Posterior vena cava (tissue), 2 donors: ENCODE results near the gene PDHA1. TPM values are rescaled to one million over a fixed set of nuclear protein-coding genes. Genes with fewer than 3 reads are reported as not detected.
A peak's percentile ranks its signal among the peaks of the same experiment; 100 is the strongest.

ENCODE experiments used
- DNase-seq: peaks from one replicate; pipeline ENCODE4 v3.0.0-alpha.2; 2020; ENCODE audit warnings: low spot score
- intact Hi-C, 2 donors: fragments of 100-400 bp; cut with DNase I; formaldehyde crosslinking; loops; one replicate each; pipeline versions ENCODE4 v1.14.1 to v1.14.2; 2022 to 2023
- long read RNA-seq, 2 donors: library from polyadenylated mRNA; unstranded; transcript quantifications; one replicate each; pipeline ENCODE4 v2.0.0, GENCODE V29; 2020 to 2021
- total RNA-seq, 2 donors: library from RNA; stranded (reverse); fragmentation: NEBNext Ultra II Directional; extraction: Animal tissue kit (Norgen Biotek cat#: 25700); gene quantifications; one replicate each; pipeline ENCODE4 v1.2.1, GENCODE V29; 2021
- donor health status: DM: yes; HTN: yes; CAD: no.
- donor health status: DM: yes; HTN: yes; CAD: no.

PDHA1 gene
- total RNA-seq = 10 to 100 TPM; 94.3 to 95.1 TPM
- long read RNA-seq, donor 1, transcript PDHA1-206 (11 exons, 3,310 nt) = major isoform, 24 of 31 reads
- long read RNA-seq, donor 1, partial matches to known transcripts = 2 of 31 reads
- long read RNA-seq, donor 1, other reads (novel, unspliced or antisense) = 4 of 31 reads
- long read RNA-seq, donor 2, transcript PDHA1-206 (11 exons, 3,310 nt) = major isoform, 247 of 269 reads
- long read RNA-seq, donor 2, partial matches to known transcripts = 3 of 269 reads
- long read RNA-seq, donor 2, other reads (novel, unspliced or antisense) = 7 of 269 reads

DNA sequence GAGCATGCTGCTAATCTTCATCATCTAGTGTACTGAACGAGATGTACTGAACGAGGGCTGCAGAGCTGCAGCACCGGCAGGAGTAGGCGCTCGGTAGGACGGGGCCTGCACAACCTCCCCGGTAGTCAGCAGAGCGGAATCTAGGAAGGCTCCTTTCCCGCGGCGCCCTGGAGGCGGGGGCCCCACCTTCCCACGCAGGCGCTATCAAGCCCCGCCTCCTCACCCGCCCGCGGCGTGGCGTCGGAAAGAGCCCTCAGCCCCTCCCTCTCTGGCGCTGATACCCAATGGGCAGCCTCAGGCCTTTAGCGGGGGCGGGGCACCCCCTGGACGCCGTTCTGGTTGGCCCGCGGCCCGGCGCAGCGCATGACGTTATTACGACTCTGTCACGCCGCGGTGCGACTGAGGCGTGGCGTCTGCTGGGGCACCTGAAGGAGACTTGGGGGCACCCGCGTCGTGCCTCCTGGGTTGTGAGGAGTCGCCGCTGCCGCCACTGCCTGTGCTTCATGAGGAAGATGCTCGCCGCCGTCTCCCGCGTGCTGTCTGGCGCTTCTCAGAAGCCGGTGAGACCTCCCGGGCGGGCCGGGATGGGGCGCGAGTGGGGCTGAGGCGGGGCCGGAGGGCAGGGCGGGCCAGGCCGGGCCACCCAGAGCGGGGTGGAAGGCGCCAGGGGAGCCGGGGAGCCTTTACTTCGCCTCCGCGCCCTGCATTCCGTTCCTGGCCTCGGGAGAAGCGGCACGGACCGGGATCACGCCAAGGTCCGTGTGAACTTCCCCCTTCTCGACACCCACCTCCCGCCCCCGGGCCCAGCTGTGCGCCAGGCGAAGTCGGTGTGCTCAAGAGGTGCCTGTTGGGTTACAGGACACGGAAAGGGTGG is at the start of gene PDHA1:
Gene PDHA1 (plus strand): TSS at position 393 of the 874 bp plus-strand sequence. CDS start 111 bp downstream, at position 504.
- intact Hi-C loops = no loop called here
- peak; percentile 98 for DNase-seq

DNA sequence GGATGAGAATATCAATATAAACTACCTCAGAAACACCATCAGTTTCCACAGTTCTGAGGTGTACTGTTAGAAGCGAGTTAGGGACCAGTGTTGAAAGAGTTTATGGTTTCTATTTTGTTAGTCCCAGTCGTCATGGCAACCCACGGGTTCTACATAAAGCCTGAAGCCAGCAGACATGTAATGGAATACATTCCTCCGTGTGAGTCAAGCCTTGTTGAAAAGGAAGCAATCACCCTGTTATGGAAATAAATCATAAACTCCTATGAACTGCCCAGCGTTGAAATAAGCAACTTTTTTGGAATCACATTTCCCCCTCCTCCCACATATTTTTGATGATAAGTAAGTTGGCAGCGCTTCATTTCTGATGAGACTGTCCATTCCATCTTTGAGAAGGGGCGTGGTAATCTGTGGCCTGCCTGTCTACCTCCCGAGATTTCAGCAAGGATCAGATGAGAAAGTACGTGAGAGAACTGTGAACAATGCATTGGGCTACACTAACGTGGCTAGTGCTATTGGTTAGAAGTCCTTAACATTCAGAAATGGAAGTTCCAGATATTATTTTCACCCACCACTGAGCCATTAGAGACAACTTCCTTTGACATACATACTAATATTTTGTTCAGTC is 40.4 kb upstream of the PDHA1 start:
- no peak for DNase-seq
- intact Hi-C loops = no loop called here

DNA sequence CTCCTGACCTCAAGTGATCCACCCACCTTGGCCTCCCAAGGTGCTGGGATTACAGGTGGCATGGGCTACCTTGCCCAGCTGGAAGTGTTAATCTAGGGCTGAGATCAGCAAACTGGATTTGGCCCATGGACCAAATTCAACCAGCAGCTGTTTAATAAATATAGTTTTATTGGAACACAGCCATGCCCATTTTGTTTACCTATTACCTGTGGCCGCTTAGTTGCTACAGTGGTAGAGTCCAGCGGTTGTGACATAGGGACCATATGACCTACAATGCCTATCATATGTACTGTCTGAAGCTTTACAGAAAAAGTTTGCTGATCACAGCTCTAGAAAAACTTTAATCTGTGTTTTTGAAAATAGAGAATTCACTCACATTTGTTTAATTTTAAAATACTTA is 17.2 kb upstream of the PDHA1 start:
- DNase-seq = no peak
- intact Hi-C loops = no loop called here

DNA sequence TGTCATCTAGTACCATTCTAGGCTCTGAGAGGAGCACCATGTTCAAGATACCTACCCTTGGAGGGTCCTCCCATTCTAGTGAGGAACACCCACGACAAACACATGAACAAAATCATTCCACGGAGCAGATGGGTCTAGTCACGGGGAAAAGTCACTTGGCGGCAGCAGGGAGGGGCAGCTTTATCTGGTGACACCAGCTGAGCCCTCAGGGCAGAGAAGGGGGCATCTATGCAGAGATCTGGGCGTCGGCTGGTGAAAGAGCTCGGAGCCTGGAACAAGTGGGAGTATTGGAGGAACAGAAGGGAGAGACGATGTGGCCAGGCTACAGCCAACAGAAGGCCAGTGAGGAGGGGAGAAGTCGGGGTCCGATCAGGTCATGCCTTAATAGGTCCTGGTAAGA is 11.9 kb upstream of the PDHA1 start:
- intact Hi-C loops = loop anchor here (2.0 to 10.0 kb wide), 3 partner anchors 55 to 937 kb away; no protein-coding TSS in a partner anchor
- DNase-seq = no peak

DNA sequence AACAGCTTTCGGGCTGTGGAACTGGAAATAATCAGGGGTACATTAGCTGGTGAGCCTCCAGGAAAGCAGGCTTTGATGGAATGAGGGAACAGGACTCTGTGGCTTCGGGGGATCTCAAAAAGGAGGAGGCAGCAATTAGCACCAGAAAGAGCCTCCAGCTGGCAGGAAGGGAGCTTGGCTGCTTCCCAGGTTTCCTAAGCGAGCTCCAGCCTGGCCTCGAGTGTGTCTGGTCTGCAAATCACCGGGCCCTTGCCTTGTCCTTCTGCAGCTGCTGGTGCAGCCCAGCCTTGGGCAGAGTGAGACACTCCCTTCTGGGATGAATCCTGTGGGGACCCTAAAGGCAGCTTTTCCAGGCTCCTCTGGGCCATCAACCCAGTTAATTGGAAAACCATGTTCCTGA is 10.7 kb upstream of the PDHA1 start:
- DNase-seq = no peak
- intact Hi-C loops = loop anchor here (2.0 to 10.0 kb wide), 3 partner anchors 54 to 938 kb away; no protein-coding TSS in a partner anchor

DNA sequence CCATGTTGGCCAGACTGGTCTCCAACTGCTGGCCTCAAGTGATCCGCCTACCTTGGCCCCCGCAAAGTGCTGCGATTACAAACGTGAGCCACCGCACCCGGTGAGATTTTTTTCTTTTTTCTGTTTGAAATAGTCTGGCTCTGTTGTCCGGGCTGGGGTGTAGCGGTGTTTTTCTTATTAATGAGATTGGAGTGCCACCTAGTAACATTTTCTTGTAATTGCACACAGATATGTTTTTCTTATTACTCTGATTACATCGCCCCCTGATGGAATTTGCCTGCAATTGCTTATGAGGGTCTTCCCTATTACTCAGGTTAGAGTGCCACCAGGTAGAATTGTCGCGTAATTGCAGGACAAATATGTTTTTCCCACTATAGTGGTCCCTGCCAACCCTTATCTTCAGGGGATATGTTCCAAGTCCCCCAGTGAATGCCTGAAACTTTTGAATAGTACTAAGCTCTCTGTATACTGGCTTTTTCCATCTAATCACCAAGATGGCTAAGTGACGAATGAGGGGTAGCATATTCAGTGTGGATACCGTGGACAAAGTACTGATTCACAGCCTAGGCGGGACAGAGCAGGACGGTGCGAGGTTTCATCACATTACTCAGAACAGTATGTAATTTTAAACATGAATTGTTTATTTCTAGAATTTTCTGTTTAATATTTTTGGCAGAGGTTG is 8.6 kb upstream of the PDHA1 start:
- DNase-seq = no peak
- intact Hi-C loops = loop anchor here (10.0 kb wide), 2 partner anchors 930 to 940 kb away; no protein-coding TSS in a partner anchor

DNA sequence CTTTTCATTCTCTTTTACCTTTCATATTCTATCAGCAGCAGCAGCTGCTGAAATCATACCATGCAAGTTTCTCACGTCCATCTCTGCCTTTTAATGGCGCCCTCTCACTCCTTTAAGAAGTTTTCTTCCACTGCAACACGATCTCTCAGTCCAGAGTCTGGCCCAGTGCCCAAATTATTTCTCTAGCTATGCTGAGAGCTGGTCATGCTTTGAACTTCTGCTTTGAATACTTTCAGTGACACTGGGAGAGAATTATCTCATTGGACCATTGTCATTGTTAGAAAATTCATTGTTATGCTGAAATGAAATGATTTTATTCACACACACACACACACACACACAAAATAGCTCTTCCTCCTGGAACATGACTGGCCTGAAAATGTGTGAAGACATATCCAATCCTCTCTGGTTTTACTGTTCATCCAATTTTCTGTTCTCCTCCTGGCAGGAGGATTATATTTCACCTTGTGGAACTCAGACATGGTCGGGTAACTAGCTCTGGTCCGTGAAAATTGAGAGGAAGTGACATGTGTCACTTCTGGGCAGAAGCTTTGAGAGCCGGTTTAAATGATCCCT is 1.3 kb upstream of the PDHA1 start:
- no peak for DNase-seq
- intact Hi-C loops = no loop called here

DNA sequence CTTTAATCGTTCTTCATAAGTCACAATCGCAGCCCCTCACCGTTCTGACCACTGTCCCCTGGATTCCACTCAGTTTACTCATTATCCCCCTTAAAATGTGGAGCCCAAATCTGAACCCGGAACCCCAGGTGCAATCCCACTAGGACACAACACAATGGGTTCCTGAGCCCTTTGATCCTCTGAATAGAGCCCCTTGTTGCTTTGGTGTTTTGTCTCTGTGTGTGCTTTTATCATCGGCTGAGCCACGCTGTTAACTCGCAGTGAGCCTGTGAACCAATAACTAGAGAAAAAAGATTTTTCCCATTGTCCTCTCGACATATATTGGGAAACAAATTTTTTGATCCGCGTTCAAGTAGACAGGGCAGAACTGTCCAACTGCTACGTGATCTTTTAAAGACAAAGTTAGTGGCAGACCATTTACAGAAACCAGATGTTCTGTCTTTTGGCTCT is 617 bp upstream of the PDHA1 start:
- DNase-seq = no peak
- intact Hi-C loops = no loop called here

DNA sequence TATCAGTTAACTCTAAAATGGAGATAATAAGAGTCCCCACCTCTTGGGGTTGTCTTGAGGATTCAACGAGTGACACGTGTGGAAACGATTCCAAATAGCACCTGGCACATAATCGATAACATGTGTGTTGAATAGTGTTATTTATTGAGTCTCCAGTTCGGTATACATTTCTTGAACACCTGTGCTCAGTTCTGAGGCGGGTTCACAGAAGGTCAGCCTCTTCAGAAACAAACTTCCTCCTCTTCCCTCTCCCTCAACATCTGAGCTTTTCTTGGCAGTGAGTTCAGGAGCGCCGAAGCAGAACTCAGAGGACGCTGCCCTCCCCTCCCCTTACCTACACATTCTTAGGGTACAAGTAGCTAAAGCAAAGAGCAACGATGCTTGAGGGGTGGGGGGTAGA is 934 bp downstream of the PDHA1 start:
- no peak for DNase-seq
- intact Hi-C loops = no loop called here

DNA sequence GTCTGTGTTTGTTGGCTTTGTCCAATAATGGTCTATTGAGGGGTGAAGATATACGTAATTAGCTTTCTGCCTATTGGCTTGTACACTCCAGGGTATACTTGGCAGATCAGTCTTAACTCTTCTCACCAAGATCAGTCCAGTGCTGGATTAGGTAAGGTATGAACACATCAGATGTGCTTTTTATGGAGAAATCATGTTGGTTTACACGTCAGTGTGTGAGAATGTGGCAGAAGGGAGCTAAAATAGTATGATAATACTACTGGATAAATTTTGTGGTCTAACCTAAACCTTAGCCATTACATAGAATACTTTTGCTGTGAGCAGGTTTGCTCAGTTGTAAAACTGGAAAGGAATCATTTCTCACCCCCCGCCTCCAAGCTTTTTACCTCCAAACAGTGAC is 4.2 kb downstream of the PDHA1 start:
- DNase-seq = no peak
- intact Hi-C loops = no loop called here

DNA sequence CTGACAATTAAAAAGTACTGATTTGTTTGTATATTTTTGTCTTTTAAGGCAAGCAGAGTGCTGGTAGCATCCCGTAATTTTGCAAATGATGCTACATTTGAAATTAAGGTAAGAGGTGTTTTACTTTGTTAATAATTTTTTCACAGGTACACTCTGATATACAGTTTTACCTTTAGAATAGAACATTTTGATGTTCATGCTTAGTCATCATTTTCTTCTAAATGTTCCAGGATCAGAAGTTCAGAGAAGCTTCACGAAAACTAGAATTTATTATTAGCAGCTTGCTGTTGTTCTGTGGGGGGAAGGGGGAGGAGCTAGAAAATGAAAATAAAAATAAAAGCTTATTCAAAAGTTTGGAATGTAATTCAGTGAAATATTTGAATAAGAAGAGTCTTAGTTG is 5.5 kb downstream of the PDHA1 start:
- intact Hi-C loops = no loop called here
- DNase-seq = no peak

DNA sequence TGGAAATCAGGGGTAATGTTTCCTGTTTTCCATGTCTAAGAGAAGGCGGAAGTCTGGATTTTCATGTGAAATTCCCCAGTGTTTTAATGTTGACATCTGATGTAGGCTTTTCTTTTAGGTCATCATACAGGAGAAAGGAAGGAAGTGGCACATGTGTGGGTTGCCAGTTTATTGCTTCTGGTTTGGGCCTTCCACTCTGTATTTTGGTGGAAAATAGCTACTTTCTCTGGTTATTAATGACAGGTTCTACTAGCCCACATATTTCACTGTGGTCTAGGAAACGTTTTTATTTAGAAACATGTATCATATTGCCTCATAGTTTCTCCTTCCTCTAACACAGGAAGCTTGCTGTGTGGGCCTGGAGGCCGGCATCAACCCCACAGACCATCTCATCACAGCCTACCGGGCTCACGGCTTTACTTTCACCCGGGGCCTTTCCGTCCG is 7.2 kb downstream of the PDHA1 start:
- no peak for DNase-seq
- intact Hi-C loops = no loop called here

DNA sequence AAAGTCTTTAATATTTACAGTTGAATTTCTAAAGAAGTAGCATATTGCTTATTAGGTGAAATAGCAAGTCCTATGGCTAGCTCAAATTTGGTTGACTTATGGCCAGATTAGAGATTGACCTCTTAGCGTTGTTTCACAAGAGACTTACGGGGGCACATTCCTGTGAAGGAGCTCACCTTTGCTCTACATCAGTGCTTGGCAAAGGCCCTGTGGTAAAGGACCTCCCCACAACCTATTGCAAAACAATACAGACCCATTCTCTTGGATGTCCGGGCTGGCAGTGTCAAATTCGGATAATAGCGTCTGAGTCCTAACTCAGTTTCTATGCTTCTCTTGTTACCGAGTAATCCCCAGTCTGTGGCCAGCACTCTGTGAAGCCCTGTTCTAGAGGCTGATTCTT is 10.9 kb downstream of the PDHA1 start:
- intact Hi-C loops = no loop called here
- no peak for DNase-seq

DNA sequence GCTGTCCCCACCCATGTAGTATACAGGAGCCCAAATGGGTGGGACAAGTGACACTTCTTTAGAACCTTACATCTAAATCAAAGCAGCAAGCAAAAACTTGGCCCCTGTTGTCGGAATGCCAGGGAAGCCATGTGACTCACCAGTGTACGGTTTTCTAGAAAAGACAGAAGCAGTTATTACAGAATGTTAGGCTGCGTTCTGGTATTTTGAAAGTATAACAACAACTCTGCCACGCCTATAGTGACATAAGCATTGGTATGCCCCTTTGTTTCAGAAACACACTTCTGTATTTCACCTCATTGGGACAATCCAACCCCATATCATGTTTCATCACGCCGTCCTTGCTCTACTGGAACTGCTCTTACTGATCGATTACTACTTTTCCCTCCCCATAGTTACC is 14.8 kb downstream of the PDHA1 start:
- intact Hi-C loops = no loop called here
- no peak for DNase-seq

DNA sequence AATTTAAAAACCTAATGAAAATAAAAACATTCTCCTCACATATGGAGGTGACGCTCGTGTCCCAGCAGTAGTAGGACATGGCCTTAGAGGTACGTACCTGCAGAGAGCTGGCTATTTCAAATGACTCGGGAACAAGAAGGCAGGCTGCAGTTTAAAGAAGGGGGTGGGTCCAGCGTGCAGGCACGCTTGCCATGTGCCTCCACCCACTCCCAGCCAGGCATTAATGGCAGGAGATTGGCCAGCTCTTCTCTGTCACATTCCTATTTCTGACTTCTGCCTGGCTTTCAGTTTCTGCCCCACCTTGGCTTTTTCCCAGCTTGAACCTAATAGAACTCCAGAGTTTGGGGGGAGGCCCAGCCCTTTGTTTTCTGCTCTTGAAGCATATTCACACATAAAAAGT is 17.2 kb downstream of the PDHA1 start:
- intact Hi-C loops = no loop called here
- DNase-seq = peak; percentile 19

DNA sequence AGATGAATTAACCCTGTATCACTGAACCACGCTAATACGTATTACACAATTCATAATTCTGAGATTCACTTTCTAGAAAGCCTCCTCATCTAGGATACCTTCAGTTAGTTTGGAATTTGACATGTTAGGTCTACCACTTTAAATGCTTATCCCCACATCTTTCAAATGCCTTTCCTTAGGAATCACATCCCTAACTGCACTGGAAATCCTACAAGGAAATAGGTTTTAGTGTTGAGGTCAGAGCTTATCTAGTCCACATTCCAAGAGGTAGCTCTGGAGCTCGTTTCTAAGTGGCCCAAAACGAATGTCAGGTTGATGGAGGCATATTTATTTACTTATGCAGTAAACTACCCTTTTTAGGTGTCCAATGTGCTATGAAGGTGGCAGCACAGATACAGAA is 18.0 kb downstream of the PDHA1 start:
- intact Hi-C loops = no loop called here

DNA sequence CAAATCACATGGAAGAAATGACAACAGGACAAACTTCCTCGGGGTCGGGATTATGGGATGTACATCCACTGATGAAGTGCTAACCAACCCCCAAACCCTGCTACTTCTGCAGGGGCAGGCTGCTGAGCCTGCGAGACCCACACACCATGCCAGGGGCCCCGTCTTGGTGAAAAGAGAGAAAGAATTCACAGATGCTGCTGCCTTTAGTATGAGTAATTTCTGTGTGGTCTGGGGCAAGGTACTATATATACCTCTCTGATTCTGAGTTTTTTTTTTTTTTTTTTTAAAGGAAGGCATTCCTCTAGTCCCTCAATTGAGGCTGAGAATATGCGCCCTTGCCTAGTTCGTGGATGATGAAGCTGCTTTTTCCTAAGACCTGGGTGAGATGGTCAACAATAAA is 24.8 kb downstream of the PDHA1 start:
- intact Hi-C loops = no loop called here
- DNase-seq = no peak

More for the DNA sequence above, 18.0 kb downstream of the PDHA1 start:
- DNase-seq = no peak

DNA sequence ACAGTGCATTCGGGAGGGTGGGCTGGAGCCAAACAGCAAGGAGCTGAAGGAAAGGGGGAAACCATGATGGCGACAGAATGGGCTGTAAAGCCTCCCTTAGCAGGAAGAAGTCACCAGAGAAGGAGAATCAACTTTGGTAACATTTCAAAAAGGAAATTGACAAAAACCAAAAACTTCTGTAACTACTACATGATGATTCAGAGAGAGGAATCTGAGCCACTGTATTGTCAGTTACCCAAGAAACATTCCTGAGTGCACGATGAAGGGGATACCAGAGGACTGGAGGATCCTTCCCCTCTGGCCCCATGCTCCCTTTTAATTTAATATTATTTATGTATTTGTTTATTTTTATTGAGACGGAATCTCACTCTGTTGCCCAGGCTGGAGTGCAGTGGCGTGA is 26.3 kb downstream of the PDHA1 start:
- no peak for DNase-seq
- intact Hi-C loops = no loop called here

DNA sequence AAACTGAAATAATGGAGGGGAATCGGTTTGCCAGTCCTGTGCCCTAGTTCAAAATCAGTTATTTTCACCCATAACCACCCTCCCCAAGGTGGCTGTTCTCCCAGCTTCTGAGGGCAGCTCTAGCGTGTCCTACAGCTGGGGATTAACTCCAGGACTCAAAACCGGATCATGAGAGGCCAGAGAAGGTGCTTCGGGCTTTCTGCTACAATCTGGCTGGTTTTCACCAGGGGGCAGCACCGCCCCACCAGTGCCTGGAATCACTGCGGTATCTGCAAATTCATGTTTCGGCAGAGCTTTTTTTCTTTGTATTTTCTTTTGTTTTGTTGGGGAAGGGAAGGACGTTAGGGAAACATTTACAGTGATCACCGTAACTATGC is 28.4 kb downstream of the PDHA1 start:
- intact Hi-C loops = no loop called here
- peak; percentile 86 for DNase-seq
